HepG2 (cell line): ENCODE data around the gene PIGV. TPM values are rescaled to one million over a fixed set of nuclear protein-coding genes. Genes with fewer than 3 reads are reported as not detected.

Source experiments
- ATAC-seq: fragments of 200-7000 bp; cut with Tn5 transposase; 3 replicates; pipeline ENCODE4 v1.9.1; 2020; ENCODE audit warnings: mild to moderate bottlenecking, moderate library complexity
- BruUV-seq: library from RNA; stranded (reverse); fragments of 400-500 nt; replicated peaks from 2 replicates; lab custom pipeline; 2021; lab: Mats Ljungman, UMichigan
- CTCF ChIA-PET: fragments of 300-600 bp; formaldehyde crosslinking; extraction: SDS; loops from one replicate; lab custom pipeline; 2021; ENCODE audit warnings: low total read pairs, inconsistent platforms, low intra/inter-chr PET ratio; lab: Yijun Ruan, JAX
- POLR2A ChIA-PET: fragments of 350-600 bp; sonication (Branson Sonifier 250); formaldehyde crosslinking; loops from one replicate; lab custom pipeline; 2020; ENCODE audit warnings: antibody characterized with exemption, inconsistent platforms; lab: Yijun Ruan, JAX
- DNase-seq: peaks from one replicate; pipeline ENCODE4 v3.0.0-alpha.2; 2015; ENCODE audit warnings: low spot score
- FAIRE-seq: peaks from 3 replicates; lab custom pipeline; 2011; peaks lifted over from hg19 to GRCh38; lab: Jason Lieb, UNC
- H2AFZ ChIP-seq: one replicate; pipeline ENCODE4 v1.6.1; 2011; ENCODE audit warnings: low read length, inconsistent platforms
- H3K27ac ChIP-seq: fragments of 300-600 bp; 3 replicates; pipeline ENCODE4 v1.8.0; 2011; ENCODE audit warnings: mixed run types, mild to moderate bottlenecking, mixed read lengths, low read length, inconsistent platforms; ENCODE audit not compliant: insufficient read depth; ENCODE audit errors: extremely low read length
- H3K27me3 ChIP-seq, 2 experiments: fragments of 200-600 bp in 1 of 2; 2 replicates in 1 of 2; 3 replicates in 1 of 2; pipeline versions ENCODE4 v1.6.0 to v1.8.0; 2011; ENCODE audit warnings: low read length in 2 of 2, mild to moderate bottlenecking in 2 of 2, moderate library complexity in 2 of 2, inconsistent platforms in 1 of 2; ENCODE audit not compliant: insufficient read depth in 2 of 2, control insufficient read depth in 1 of 2
- H3K36me3 ChIP-seq, 2 experiments: fragments of 200-600 bp in 1 of 2; replicated peaks in 1 of 2; 2 replicates in 1 of 2; 3 replicates in 1 of 2; pipeline versions ENCODE4 v1.5.1 to v1.8.0; 2011; ENCODE audit warnings: low read length in 2 of 2, inconsistent platforms in 1 of 2; ENCODE audit not compliant: insufficient read depth in 2 of 2, control insufficient read depth in 1 of 2
- H3K4me1 ChIP-seq: 2 replicates; pipeline ENCODE4 v1.5.1; 2012; ENCODE audit warnings: low read length, inconsistent platforms; ENCODE audit not compliant: insufficient read depth
- H3K4me2 ChIP-seq: 2 replicates; pipeline ENCODE4 v1.6.0; 2011; ENCODE audit warnings: low read depth, low read length, inconsistent platforms
- H3K4me3 ChIP-seq, 3 experiments: fragments of 200-600 bp in 1 of 3; sonication (generic), shearing (Covaris generic) in 1 of 3; replicated peaks in 1 of 3; 2 replicates each; pipeline ENCODE4 v1.5.1; 2011 to 2016; ENCODE audit warnings: low read length in 3 of 3, inconsistent platforms in 2 of 3, low read depth in 2 of 3, mild to moderate bottlenecking in 2 of 3, control low read depth in 1 of 3, mixed read lengths in 1 of 3; ENCODE audit not compliant: insufficient read depth in 1 of 3
- H3K79me2 ChIP-seq: one replicate; pipeline ENCODE4 v1.6.1; 2011; ENCODE audit warnings: low read length, inconsistent platforms; ENCODE audit not compliant: insufficient read depth
- H3K9ac ChIP-seq: 2 replicates; pipeline ENCODE4 v1.6.0; 2011; ENCODE audit warnings: mild to moderate bottlenecking, low read depth, low read length, inconsistent platforms; ENCODE audit not compliant: insufficient read depth
- H3K9me3 ChIP-seq: 2 replicates; pipeline ENCODE4 v1.5.1; 2012; ENCODE audit warnings: mild to moderate bottlenecking, low read length
- H4K20me1 ChIP-seq: 2 replicates; pipeline ENCODE4 v1.6.0; 2011; ENCODE audit warnings: inconsistent platforms, mild to moderate bottlenecking, low read length, moderate library complexity; ENCODE audit not compliant: insufficient read depth
- ADNP ChIP-seq: sonication (generic); formaldehyde crosslinking; IDR thresholded peaks from 2 replicates; pipeline ENCODE4 v1.4.0; 2020; ENCODE audit warnings: missing genetic modification reagents
- BCL6 ChIP-seq: IDR thresholded peaks from 2 replicates; pipeline ENCODE4 v1.6.1; 2016; ENCODE audit warnings: missing genetic modification reagents, missing compliant biosample characterization
- CBX1 ChIP-seq: IDR thresholded peaks from one replicate; pipeline ENCODE4 v1.6.1; 2016; ENCODE audit warnings: antibody characterized with exemption, low read depth
- CTCF ChIP-seq: sonication (generic); formaldehyde crosslinking; IDR thresholded peaks from 2 replicates; pipeline ENCODE4 v1.5.0; 2020; ENCODE audit warnings: mild to moderate bottlenecking, missing genetic modification reagents, moderate library complexity
- E2F2 ChIP-seq: sonication (generic); formaldehyde crosslinking; IDR thresholded peaks from 2 replicates; pipeline ENCODE4 v1.4.0; 2020; ENCODE audit warnings: missing genetic modification reagents, borderline replicate concordance
- JDP2 ChIP-seq: sonication (generic); formaldehyde crosslinking; IDR thresholded peaks from 2 replicates; pipeline ENCODE4 v1.8.1; 2022; ENCODE audit warnings: missing genetic modification reagents, borderline replicate concordance
- JUN ChIP-seq: sonication (generic); formaldehyde crosslinking; IDR thresholded peaks from 2 replicates; pipeline ENCODE4 v1.4.0; 2020; ENCODE audit warnings: mild to moderate bottlenecking, missing genetic modification reagents
- NPAS2 ChIP-seq: sonication (generic); formaldehyde crosslinking; IDR thresholded peaks from 2 replicates; pipeline ENCODE4 v1.8.0; 2022; ENCODE audit warnings: mild to moderate bottlenecking, missing genetic modification reagents, borderline replicate concordance
- NR2C2 ChIP-seq: sonication (generic); formaldehyde crosslinking; IDR thresholded peaks from 2 replicates; pipeline ENCODE4 v1.4.0; 2020; ENCODE audit warnings: missing genetic modification reagents, mild to moderate bottlenecking, moderate library complexity, borderline replicate concordance
- PBX3 ChIP-seq: sonication (generic); formaldehyde crosslinking; IDR thresholded peaks from 2 replicates; pipeline ENCODE4 v1.8.1; 2023; ENCODE audit warnings: missing genetic modification reagents, inconsistent platforms, borderline replicate concordance
- PHF5A ChIP-seq: IDR thresholded peaks from one replicate; pipeline ENCODE4 v1.6.1; 2018; ENCODE audit warnings: low read depth, missing genetic modification reagents; ENCODE audit not compliant: unreplicated experiment
- POLR2G ChIP-seq: fragments of 200-400 bp; formaldehyde crosslinking; IDR thresholded peaks from 2 replicates; pipeline ENCODE4 v1.6.1; 2018; ENCODE audit warnings: mild to moderate bottlenecking, low read depth, low read length, moderate library complexity
- SIN3B ChIP-seq: fragments of 150-350 bp; IDR thresholded peaks from 2 replicates; pipeline ENCODE4 v1.6.1; 2014; ENCODE audit warnings: low read length
- SSRP1 ChIP-seq: IDR thresholded peaks from 2 replicates; pipeline ENCODE4 v1.6.1; 2016; ENCODE audit warnings: control low read depth
- SYNCRIP ChIP-seq: fragments of 200-400 bp; formaldehyde crosslinking; IDR thresholded peaks from 2 replicates; pipeline ENCODE4 v1.6.1; 2018; ENCODE audit warnings: mild to moderate bottlenecking, low read depth, low read length; ENCODE audit not compliant: insufficient read depth
- ZBTB42 ChIP-seq: sonication (generic); formaldehyde crosslinking; IDR thresholded peaks from 2 replicates; pipeline ENCODE4 v1.5.0; 2020; ENCODE audit warnings: mild to moderate bottlenecking, missing genetic modification reagents
- ZKSCAN8 ChIP-seq: IDR thresholded peaks from 2 replicates; pipeline ENCODE4 v1.6.1; 2016; ENCODE audit warnings: borderline replicate concordance, missing genetic modification reagents, missing compliant biosample characterization
- ZNF234 ChIP-seq: sonication (generic); formaldehyde crosslinking; conservative IDR thresholded peaks from 2 replicates; pipeline ENCODE4 v1.5.1; 2020; ENCODE audit warnings: mild to moderate bottlenecking, missing genetic modification reagents
- ZNF263 ChIP-seq: sonication (generic); formaldehyde crosslinking; IDR thresholded peaks from 2 replicates; pipeline ENCODE4 v1.4.0; 2020; ENCODE audit warnings: missing genetic modification reagents
- ZNF3 ChIP-seq: IDR thresholded peaks from 2 replicates; pipeline ENCODE4 v1.7.0; 2017; ENCODE audit warnings: inconsistent platforms
- WGBS: methylation state at CpG from one replicate; pipeline ENCODE4 v1.1.6; 2017; ENCODE audit warnings: low lambda C conversion rate; 5-methylcytosine and 5-hydroxymethylcytosine counted together
- in situ Hi-C: cut with HindIII; loops from 2 replicates; pipeline ENCODE4 v1.10.0; 2017; ENCODE audit warnings: low pct_unique_long_range_greater_than_20kb; ENCODE audit not compliant: extremely low pct_ligation_motif_present
- intact Hi-C: fragments of 100-400 bp; cut with micrococcal nuclease; formaldehyde crosslinking; loops from one replicate; pipeline ENCODE4 v1.10.0; 2022; ENCODE audit not compliant: unreplicated experiment
- polyA plus RNA-seq, 8 experiments: library from polyadenylated mRNA; depleted of rRNA in 3 of 8; stranded (reverse) in 7 of 8; unstranded in 1 of 8; fragments of >200 nt; fragmentation: Illumina TruSeq in 4 of 8; extraction: Trizol in 4 of 8; gene quantifications; 2 replicates each; pipeline versions ENCODE4 v1.2.1 to v1.2.3, GENCODE V29; 2011 to 2016; ENCODE audit warnings: low read depth in 4 of 8, missing spikeins in 1 of 8, mixed read lengths in 1 of 8; ENCODE audit not compliant: insufficient read depth in 1 of 8
- total RNA-seq, 5 experiments: library from RNA; depleted of rRNA; stranded (reverse); fragments of >200 nt; fragmentation: Illumina TruSeq; extraction: Trizol; gene quantifications; 2 replicates each; pipeline ENCODE4 v1.2.3, GENCODE V29; 2016; ENCODE audit warnings: low read depth in 1 of 5

PIGV gene
- total and polyA plus RNA-seq, 2 of the 13 experiments (the other 11 are each of a cell fraction or from before 2014, with no cell fraction given): 13.5 to 22.7 TPM

GRCh38 chr1:26829184-26829911, 41.6 kb downstream of the PIGV start:
- in situ Hi-C loops: no loop called here
- 87% methylated on average over 6 of the region's 6 CpGs for WGBS
- ChIA-PET CTCF (no interaction called here), POLR2A (interaction anchor here (0.9 to 1.2 kb wide), 4 partner anchors 9 to 61 kb away, joined by 3 read pairs; partner anchors contain the start of gene GPN2)
- intact Hi-C loops: loop anchor here (1.0 kb wide), 1 partner anchor 9 kb away; no protein-coding TSS in a partner anchor
- H3K4me3 ChIP-seq: peak overlapping the region in 1 of 3 experiments; percentile 5; a peak in 1 of 6 replicates
- peaks cover 23% of the 10 kb centered on the region for H3K79me2 ChIP-seq
- H4K20me1 ChIP-seq: peaks cover 4% of the 10 kb centered on the region; the same call in 1 of the 2 replicates
- H2AFZ ChIP-seq: no peak overlapping the region
- BruUV-seq: no TSS peak
- no peak for DNase-seq
- FAIRE-seq: peak; percentile 8
- H3K4me2 ChIP-seq: peak overlapping the region; percentile 48
- peaks cover 7 to 22% of the 10 kb centered on the region in 2 experiments for H3K36me3 ChIP-seq
- no peaks in the 10 kb centered on the region for H3K9me3 ChIP-seq
- H3K4me1 ChIP-seq: peaks cover 69% of the 10 kb centered on the region
- ATAC-seq: peak; percentile 20; the same call in 1 of the 3 replicates
- H3K9ac ChIP-seq: no peak overlapping the region
- H3K27ac ChIP-seq: peak overlapping the region; percentile 8
- no peaks in the 10 kb centered on the region for H3K27me3 ChIP-seq
- TF ChIP-seq BCL6 (CRISPR knock-in tag) (no peak), ADNP (CRISPR knock-in tag) (no peak), ZKSCAN8 (CRISPR knock-in tag) (0 out of 2 replicates have a peak, but pooled peaks have one; percentile 62), SSRP1 (0 out of 2 replicates have a peak, but pooled peaks have one; percentile 42), PHF5A (CRISPR knock-in tag) (no peak), NR2C2 (peak; percentile 23; the same call in 1 of the 2 replicates), E2F2 (CRISPR knock-in tag) (no peak), ZNF234 (CRISPR knock-in tag) (no peak), SYNCRIP (no peak), PBX3 (CRISPR knock-in tag) (no peak), NPAS2 (CRISPR knock-in tag) (no peak), POLR2G (no peak), JDP2 (no peak), ZNF263 (CRISPR knock-in tag) (0 out of 2 replicates have a peak, but pooled peaks have one; percentile 43), JUN (no peak), SIN3B (no peak), CTCF (CRISPR knock-in tag) (peak; percentile 36), ZNF3 (CRISPR knock-in tag) (no peak), ZBTB42 (CRISPR knock-in tag) (no peak), CBX1 (no peak)
